Neural crest cell (in vitro differentiated cells): ENCODE data around the gene LHX2. TPM values are rescaled to one million over a fixed set of nuclear protein-coding genes. Genes with fewer than 3 reads are reported as not detected.
"Not testable (repeated sequence)": the region's sequence is repeated elsewhere in the genome, so short reads cannot be mapped to it uniquely, and the experiment has no call there.

Experiments used
- DNase-seq: peaks from one replicate; pipeline ENCODE4 v3.0.0; 2021; ENCODE audit warnings: low read depth, mixed read lengths, low spot score
- H3K27ac Mint-ChIP-seq: one replicate; pipeline ENCODE4 v1.8.0; 2021; ENCODE audit warnings: mild to moderate bottlenecking, mixed read lengths; ENCODE audit not compliant: unreplicated experiment
- H3K27me3 Mint-ChIP-seq: 2 replicates; pipeline ENCODE4 v1.8.0; 2021; ENCODE audit warnings: low read depth, mild to moderate bottlenecking, mixed read lengths
- H3K36me3 Mint-ChIP-seq: 2 replicates; pipeline ENCODE4 v1.8.0; 2021; ENCODE audit warnings: low read depth, mild to moderate bottlenecking, mixed read lengths
- H3K4me1 Mint-ChIP-seq: 2 replicates; pipeline ENCODE4 v1.8.0; 2021; ENCODE audit warnings: mixed read lengths
- H3K4me3 Mint-ChIP-seq: one replicate; pipeline ENCODE4 v1.8.0; 2021; ENCODE audit warnings: mild to moderate bottlenecking, mixed read lengths
- H3K9me3 Mint-ChIP-seq: 2 replicates; pipeline ENCODE4 v1.8.0; 2021; ENCODE audit warnings: mixed read lengths
- total RNA-seq: library from RNA; stranded (reverse); gene quantifications from 2 replicates; pipeline ENCODE4 v1.2.1, GENCODE V29; 2021
- TF ChIP-seq, protein P1 (sequence below): fragments of 200-600 bp; sonication (generic); conservative IDR thresholded peaks from 2 replicates; pipeline ENCODE4 v1.5.0; 2021; ENCODE audit warnings: antibody characterized with exemption, mild to moderate bottlenecking

Gene LHX2
- total RNA-seq, 1 donor from 2014 or later, result 0.19 TPM

DNA sequence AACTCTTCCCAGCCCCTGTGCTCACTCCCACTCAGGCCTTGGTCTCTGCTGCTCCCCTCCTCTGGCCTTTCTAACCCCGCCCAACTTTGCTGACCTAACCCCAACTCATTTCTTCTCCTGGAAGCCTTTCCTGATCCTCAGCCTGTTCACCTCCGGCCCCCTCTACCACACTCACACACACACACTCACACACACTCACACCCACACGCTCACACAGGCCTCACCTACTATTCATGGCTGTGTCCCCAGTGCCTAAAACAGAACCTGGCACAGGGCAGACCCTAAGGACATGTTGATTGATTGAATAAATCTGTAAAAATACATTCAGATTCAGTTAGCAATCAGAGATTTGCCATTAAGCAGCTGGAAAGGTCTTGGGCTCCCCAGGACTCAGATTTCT, 28.5 kb upstream of the LHX2 start:
- Mint-ChIP-seq H3K27me3 (peaks cover 90% of the 10 kb centered on the region), H3K4me1 (no peaks in the 10 kb centered on the region), H3K9me3 (no peaks in the 10 kb centered on the region), H3K4me3 (no peak overlapping the region), H3K36me3 (no peaks in the 10 kb centered on the region), H3K27ac (no peak overlapping the region)
- TF ChIP-seq, protein P1, sequence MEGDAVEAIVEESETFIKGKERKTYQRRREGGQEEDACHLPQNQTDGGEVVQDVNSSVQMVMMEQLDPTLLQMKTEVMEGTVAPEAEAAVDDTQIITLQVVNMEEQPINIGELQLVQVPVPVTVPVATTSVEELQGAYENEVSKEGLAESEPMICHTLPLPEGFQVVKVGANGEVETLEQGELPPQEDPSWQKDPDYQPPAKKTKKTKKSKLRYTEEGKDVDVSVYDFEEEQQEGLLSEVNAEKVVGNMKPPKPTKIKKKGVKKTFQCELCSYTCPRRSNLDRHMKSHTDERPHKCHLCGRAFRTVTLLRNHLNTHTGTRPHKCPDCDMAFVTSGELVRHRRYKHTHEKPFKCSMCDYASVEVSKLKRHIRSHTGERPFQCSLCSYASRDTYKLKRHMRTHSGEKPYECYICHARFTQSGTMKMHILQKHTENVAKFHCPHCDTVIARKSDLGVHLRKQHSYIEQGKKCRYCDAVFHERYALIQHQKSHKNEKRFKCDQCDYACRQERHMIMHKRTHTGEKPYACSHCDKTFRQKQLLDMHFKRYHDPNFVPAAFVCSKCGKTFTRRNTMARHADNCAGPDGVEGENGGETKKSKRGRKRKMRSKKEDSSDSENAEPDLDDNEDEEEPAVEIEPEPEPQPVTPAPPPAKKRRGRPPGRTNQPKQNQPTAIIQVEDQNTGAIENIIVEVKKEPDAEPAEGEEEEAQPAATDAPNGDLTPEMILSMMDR, result no peak
- DNase-seq, result no peak

DNA sequence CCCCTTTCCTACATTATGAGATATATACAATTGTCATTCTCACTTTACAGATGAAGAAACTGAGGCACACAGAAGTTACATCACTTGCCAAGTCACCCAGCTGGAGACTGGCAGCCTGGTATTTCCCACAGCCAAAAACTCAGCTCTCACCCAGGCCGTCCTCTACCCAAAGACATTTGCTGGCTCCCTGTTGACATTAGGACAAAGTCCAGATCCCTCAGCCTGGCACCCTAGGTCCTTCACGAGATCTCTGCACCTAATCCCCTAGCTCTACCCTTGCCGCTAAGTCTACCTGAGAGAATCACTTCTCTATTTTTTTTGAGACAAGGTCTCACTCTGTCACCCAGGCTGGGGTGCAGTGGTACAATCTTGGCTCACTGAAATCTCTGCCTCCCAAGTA, 26.8 kb upstream of the LHX2 start:
- H3K36me3 Mint-ChIP-seq, result no peaks in the 10 kb centered on the region
- H3K4me1 Mint-ChIP-seq, result no peaks in the 10 kb centered on the region
- no peak for DNase-seq
- no peak overlapping the region for H3K27ac Mint-ChIP-seq
- H3K9me3 Mint-ChIP-seq, result no peaks in the 10 kb centered on the region
- H3K4me3 Mint-ChIP-seq, result no peak overlapping the region
- TF ChIP-seq, protein P1, result no peak
- peaks cover 96% of the 10 kb centered on the region for H3K27me3 Mint-ChIP-seq

DNA sequence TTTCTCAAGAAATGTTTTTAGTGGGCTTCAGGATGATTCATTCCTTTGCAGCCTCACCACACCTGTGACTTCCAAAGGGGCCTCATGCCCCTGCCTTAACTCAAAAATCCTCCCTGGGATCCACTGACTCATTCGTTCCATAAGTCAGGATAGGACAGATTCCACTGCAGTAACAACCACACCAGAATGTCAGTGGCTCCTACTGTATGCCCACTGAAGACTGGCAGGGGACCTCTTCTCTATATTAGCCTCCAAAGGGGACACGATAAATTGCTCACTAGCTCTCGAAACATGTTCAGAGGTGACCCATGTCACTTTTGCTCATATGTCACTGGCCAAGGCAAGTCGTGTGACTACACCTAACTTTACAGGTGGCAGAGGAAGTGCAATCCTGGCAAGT, 25.7 kb upstream of the LHX2 start:
- Mint-ChIP-seq H3K4me1 (no peaks in the 10 kb centered on the region), H3K9me3 (no peaks in the 10 kb centered on the region)
- no peak for DNase-seq

DNA sequence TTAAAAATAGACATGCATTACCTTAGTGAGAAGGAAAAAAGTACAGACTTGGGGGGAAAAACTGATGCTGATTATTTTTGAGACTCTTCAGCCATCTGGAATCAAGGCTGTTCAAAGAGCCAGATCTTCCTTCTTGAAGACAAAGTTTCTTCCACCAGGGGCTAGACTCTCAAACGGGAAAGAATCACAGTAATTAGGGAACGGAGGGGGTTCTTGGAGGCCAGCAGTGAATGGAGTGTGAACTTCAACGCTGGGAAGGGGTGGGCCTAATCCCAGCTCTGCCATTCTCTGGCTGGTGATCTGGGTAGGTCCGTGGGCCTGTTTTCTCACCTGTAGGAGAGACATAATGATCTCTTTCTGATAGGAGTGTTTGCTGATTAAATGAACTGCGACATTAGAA, 21.1 kb upstream of the LHX2 start:
- Mint-ChIP-seq H3K4me3 (no peak overlapping the region), H3K4me1 (no peaks in the 10 kb centered on the region), H3K36me3 (no peaks in the 10 kb centered on the region), H3K27ac (no peak overlapping the region), H3K27me3 (peaks cover 75% of the 10 kb centered on the region), H3K9me3 (no peaks in the 10 kb centered on the region)
- no peak for DNase-seq
- TF ChIP-seq, protein P1, result no peak

More for the DNA sequence above, 25.7 kb upstream of the LHX2 start:
- Mint-ChIP-seq H3K36me3 (no peaks in the 10 kb centered on the region), H3K27ac (no peak overlapping the region), H3K4me3 (no peak overlapping the region), H3K27me3 (peaks cover 96% of the 10 kb centered on the region)
- TF ChIP-seq, protein P1, result no peak

DNA sequence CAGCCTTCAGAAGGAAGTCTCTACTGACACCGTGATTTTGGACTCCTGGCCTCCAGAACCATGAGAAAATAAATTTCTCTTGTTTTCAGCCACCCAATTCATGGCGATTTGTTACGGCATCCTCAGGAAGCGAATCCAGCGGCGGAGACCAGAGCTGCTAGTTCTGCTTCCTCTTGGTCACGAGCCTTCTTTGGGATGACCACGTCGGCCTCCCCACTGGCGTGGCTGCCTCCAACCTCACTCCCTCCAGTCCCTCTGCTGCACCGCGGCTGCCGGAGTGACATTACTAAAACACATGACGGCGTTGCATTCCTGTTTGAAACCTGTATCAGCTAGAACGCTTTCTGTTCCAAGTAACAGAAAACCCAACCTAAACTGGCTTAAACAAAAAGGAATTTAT, 18.9 kb upstream of the LHX2 start:
- not testable (repeated sequence) for H3K4me1 Mint-ChIP-seq, H3K27ac Mint-ChIP-seq, H3K4me3 Mint-ChIP-seq, H3K36me3 Mint-ChIP-seq, DNase-seq, H3K9me3 Mint-ChIP-seq
- peaks cover 77% of the 10 kb centered on the region for H3K27me3 Mint-ChIP-seq

DNA sequence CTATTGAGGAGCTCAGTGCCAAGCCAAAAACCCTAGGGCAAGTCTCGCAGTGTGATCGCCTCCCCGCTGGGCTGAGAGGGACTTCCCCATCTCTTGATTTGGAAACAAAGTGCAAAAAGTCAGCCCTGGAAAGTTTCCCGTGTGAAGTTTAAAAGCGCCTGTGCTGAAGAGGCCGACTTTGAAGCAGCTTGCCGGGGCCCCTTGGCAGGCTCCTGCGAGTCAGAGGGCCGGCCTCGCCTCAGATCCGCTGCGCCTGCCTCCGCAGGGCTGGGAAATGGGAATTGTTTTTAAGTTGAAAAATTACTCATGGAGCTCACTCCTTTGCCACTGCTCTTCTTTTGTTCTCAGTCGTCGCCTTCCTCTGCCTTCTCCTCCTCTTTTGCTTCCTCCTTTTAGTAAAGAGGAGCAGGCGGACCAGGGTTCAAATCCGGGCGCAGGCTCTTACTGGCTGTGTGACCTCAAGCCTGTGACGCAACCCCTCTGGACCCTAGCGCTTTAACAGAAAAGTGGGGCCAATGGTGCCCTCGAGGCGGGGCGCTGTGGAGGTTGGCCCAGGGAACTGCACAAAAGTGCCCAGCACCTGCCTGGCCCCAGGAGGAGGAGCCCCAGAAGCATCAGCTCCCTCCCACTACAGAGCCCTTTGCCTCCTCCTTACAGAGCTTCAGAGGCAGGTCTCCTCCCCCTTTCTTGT, 14.7 kb upstream of the LHX2 start:
- H3K27ac Mint-ChIP-seq, result no peak overlapping the region
- H3K36me3 Mint-ChIP-seq, result no peaks in the 10 kb centered on the region
- H3K4me1 Mint-ChIP-seq, result peaks cover 21% of the 10 kb centered on the region
- no peak for DNase-seq
- no peak overlapping the region for H3K4me3 Mint-ChIP-seq
- TF ChIP-seq, protein P1, result no peak
- H3K9me3 Mint-ChIP-seq, result no peaks in the 10 kb centered on the region
- peaks cover 78% of the 10 kb centered on the region for H3K27me3 Mint-ChIP-seq
